AG04450 (cell line): ENCODE measurements around the gene ASCC1. TPM values are rescaled to one million over a fixed set of nuclear protein-coding genes. Genes with fewer than 3 reads are reported as not detected.
"Not testable (repeated sequence)": the region's sequence is repeated elsewhere in the genome, so short reads cannot be mapped to it uniquely, and the experiment has no call there.

Experiments used
- CTCF ChIA-PET: fragments of 300-600, 350-600 bp; formaldehyde crosslinking; extraction: SDS; loops from one replicate; lab custom pipeline; 2022; ENCODE audit warnings: antibody characterized with exemption, inconsistent platforms; lab: Charles Lee
- POLR2A ChIA-PET: fragments of 350-600 bp; formaldehyde crosslinking; extraction: SDS; loops from one replicate; lab custom pipeline; 2021; ENCODE audit warnings: antibody characterized with exemption, inconsistent platforms; lab: Yijun Ruan, JAX
- DNase-seq: peaks from one replicate; pipeline ENCODE4 v3.0.0-alpha.2; 2011; ENCODE audit warnings: low read depth, low spot score
- H3K27ac ChIP-seq: one replicate; pipeline ENCODE4 v1.5.1; 2012; ENCODE audit warnings: low read depth, low read length, control low read depth
- H3K27me3 ChIP-seq: one replicate; pipeline ENCODE4 v1.6.0; 2012; ENCODE audit warnings: low read length; ENCODE audit not compliant: control insufficient read depth, insufficient read depth
- H3K4me3 ChIP-seq: 2 replicates; pipeline ENCODE4 v1.5.1; 2011; ENCODE audit warnings: mild to moderate bottlenecking, low read depth, low read length, control low read depth
- H3K9me3 ChIP-seq: 2 replicates; pipeline ENCODE4 v1.5.1; 2012; ENCODE audit warnings: low read length; ENCODE audit not compliant: control insufficient read depth, insufficient read depth
- polyA plus RNA-seq: library from polyadenylated mRNA; depleted of rRNA; stranded (reverse); fragments of >200 nt; gene quantifications from 2 replicates; pipeline ENCODE4 v1.2.3, GENCODE V29; 2011
- TF ChIP-seq, protein P1 (sequence below): IDR thresholded peaks from 2 replicates; pipeline ENCODE4 v1.5.1; 2011; ENCODE audit warnings: low read depth, low read length, control low read depth, inconsistent platforms

The ASCC1 gene
- polyA plus RNA-seq, 1 experiment = 43.7 TPM

DNA sequence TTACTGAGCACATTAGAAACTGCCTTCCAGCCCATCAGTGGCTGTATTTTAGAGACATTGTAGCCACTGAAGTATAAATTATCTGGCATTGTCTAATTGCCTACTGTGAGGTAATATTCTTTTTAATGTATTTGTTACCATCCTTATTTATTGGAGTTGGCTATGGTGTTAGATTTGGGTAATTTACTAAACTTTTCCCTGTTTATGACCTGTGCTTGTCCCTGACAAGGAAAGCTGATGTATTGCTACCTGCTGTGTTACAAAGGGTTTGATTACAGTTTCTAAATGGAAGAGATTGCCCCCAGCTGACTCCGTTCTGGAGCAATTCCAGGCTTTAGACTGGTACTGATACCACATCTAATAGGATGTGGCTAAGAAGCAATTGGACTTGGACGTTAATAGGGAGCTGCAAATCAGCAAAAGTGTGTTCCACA, 12.3 kb upstream of the ASCC1 start:
- Histone ChIP-seq H3K27ac (no peak overlapping the region), H3K27me3 (no peaks in the 10 kb centered on the region), H3K9me3 (no peaks in the 10 kb centered on the region), H3K4me3 (no peak overlapping the region)
- TF ChIP-seq, protein P1, sequence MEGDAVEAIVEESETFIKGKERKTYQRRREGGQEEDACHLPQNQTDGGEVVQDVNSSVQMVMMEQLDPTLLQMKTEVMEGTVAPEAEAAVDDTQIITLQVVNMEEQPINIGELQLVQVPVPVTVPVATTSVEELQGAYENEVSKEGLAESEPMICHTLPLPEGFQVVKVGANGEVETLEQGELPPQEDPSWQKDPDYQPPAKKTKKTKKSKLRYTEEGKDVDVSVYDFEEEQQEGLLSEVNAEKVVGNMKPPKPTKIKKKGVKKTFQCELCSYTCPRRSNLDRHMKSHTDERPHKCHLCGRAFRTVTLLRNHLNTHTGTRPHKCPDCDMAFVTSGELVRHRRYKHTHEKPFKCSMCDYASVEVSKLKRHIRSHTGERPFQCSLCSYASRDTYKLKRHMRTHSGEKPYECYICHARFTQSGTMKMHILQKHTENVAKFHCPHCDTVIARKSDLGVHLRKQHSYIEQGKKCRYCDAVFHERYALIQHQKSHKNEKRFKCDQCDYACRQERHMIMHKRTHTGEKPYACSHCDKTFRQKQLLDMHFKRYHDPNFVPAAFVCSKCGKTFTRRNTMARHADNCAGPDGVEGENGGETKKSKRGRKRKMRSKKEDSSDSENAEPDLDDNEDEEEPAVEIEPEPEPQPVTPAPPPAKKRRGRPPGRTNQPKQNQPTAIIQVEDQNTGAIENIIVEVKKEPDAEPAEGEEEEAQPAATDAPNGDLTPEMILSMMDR = no peak
- DNase-seq = no peak
- CTCF ChIA-PET = interaction anchor here (0.8 to 2.4 kb wide), 4 partner anchors 15 to 180 kb away, joined by 3 to 18 read pairs (median 9); no protein-coding TSS in a partner anchor
- POLR2A ChIA-PET = no interaction called here

DNA sequence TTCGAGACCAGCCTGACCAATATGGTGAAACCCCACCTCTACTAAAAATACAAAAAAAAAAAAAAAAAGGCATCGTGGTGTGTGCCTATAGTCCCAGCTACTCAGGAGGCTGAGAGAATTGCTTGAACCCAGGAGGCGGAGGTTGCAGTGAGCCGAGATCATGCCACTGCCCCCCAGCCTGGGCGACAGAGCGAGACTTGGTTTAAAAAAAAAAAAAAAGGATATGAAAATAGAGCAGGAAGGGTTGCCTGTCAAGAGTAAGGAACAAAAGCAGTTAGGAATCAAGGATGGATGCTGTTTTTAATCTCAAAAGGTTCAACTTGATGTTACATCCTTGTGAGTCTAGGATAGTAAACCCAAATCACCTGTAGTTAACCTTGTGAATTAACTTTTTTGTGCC, 11.8 kb upstream of the ASCC1 start:
- DNase-seq = no peak
- TF ChIP-seq, protein P1 = no peak
- Histone ChIP-seq H3K4me3 (no peak overlapping the region), H3K27ac (no peak overlapping the region), H3K9me3 (no peaks in the 10 kb centered on the region), H3K27me3 (no peaks in the 10 kb centered on the region)
- ChIA-PET POLR2A (no interaction called here), CTCF (interaction anchor here (0.8 kb wide), 1 partner anchor 16 kb away, joined by 3 read pairs; no protein-coding TSS in a partner anchor)

DNA sequence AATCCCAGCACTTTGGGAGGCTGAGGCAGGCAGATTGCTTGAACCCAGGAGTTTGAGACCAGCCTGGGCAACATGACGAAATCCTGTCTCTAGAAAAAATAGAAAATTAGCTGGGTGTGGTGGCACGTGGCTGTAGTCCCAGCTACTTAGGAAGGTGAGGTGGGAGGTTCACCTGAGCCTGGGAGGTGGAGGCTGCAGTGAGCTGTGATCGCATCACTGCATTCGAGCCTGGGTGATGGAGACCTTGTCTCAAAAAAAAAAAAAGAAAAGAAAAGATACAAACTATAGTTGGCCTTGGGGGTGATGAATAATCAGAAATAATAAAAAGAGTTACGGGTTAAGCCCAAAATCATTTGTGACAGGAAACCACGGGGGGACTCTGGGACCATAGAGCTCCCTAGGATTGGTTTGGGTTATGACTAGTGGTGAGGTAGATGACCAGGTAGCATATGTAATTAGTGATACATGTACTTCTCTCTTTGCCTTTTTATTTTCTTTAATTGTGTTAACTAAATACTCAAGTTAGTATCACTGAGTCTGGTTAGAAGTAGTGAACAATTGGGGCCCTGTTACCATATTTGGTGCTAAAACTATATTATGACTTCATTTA, 10.4 kb upstream of the ASCC1 start:
- H3K27me3 ChIP-seq = no peaks in the 10 kb centered on the region
- ChIA-PET CTCF (interaction anchor here (1.0 kb wide), 1 partner anchor 178 kb away, joined by 3 read pairs; no protein-coding TSS in a partner anchor), POLR2A (interaction anchor here (0.6 kb wide), 1 partner anchor 66 kb away, joined by 9 read pairs; no protein-coding TSS in a partner anchor)
- H3K27ac ChIP-seq = no peak overlapping the region
- no peak overlapping the region for H3K4me3 ChIP-seq
- no peak for DNase-seq
- H3K9me3 ChIP-seq = no peaks in the 10 kb centered on the region
- TF ChIP-seq, protein P1 = no peak

DNA sequence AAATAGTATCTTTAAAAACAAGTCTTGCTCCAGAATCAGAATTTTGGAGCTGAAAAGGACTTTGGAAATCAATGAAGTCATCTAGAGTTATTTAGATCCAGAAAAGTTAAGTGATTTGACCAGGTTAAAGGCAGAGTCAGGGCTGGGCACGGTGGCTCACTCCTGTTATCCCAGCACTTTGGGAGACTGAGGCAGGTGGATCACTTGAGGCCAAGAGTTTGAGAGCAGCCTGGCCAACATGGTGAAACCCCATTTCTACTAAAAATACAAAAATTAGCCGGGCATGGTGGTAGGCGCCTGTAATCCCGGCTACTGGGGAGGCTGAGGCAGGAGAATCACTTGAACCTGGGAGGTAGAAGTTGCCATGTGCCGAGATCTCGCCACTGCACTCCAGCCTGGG, 8.1 kb upstream of the ASCC1 start:
- POLR2A ChIA-PET, DNase-seq, H3K27ac ChIP-seq, H3K4me3 ChIP-seq, H3K27me3 ChIP-seq, H3K9me3 ChIP-seq: not testable (repeated sequence)
- CTCF ChIA-PET = interaction anchor here (0.6 to 4.3 kb wide), 12 partner anchors 12 to 1819 kb away, joined by 3 to 50 read pairs (median 5); no protein-coding TSS in a partner anchor

DNA sequence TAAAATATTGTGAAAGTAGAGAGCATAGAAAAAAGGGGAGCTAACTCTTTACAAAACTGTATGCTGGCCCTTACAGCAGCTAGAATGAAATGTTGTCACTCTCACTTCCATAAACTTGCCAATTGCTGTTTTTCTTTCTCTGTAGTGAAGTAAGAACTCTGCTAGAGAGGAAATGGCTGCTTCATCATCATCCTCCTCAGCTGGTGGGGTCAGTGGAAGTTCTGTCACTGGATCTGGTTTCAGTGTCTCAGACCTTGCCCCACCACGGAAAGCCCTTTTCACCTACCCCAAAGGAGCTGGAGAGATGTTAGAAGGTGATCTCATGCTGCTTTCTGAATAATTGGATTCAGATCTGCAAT, 7.6 kb upstream of the ASCC1 start:
- POLR2A ChIA-PET = no interaction called here

More for the DNA sequence above, 7.6 kb upstream of the ASCC1 start:
- Histone ChIP-seq H3K27ac (no peak overlapping the region), H3K4me3 (no peak overlapping the region), H3K9me3 (no peaks in the 10 kb centered on the region), H3K27me3 (no peaks in the 10 kb centered on the region)
- CTCF ChIA-PET = interaction anchor here (0.6 to 4.3 kb wide), 13 partner anchors 12 to 328 kb away, joined by 3 to 50 read pairs (median 5); no protein-coding TSS in a partner anchor
- no peak for DNase-seq
- TF ChIP-seq, protein P1 = no peak
